H1 (cell line): ENCODE measurements around the gene LRBA. TPM values are rescaled to one million over a fixed set of nuclear protein-coding genes. Genes with fewer than 3 reads are reported as not detected.

Experiments used
- CTCF ChIA-PET: fragments of 300-600 bp; sonication (Branson Sonifier 250); formaldehyde crosslinking; loops from one replicate; lab custom pipeline; 2021; ENCODE audit not compliant: partially characterized antibody; lab: Charles Lee
- POLR2A ChIA-PET: fragments of 300-600 bp; sonication (Branson Sonifier 250); formaldehyde crosslinking; loops from one replicate; lab custom pipeline; 2021; ENCODE audit warnings: inconsistent platforms; ENCODE audit not compliant: partially characterized antibody; lab: Charles Lee
- DNase-seq, 2 experiments: peaks; one replicate each; pipeline versions ENCODE4 v3.0.0 to v3.0.0-alpha.2; 2010 to 2022; ENCODE audit warnings: low spot score in 2 of 2, low read depth in 1 of 2, mixed read lengths in 1 of 2
- FAIRE-seq: peaks from 2 replicates; lab custom pipeline; 2011; peaks lifted over from hg19 to GRCh38; lab: Jason Lieb, UNC
- H2AFZ ChIP-seq: 2 replicates; pipeline ENCODE4 v1.8.1; 2012; ENCODE audit warnings: low read length, inconsistent platforms
- H2AK5ac ChIP-seq: 2 replicates; pipeline ENCODE4 v1.6.1; 2013; ENCODE audit warnings: low read depth, low read length
- H2BK120ac ChIP-seq: replicated peaks from 2 replicates; pipeline ENCODE3; 2013; ENCODE audit warnings: low read depth, low read length, inconsistent platforms
- H2BK12ac ChIP-seq: 2 replicates; pipeline ENCODE4 v1.6.1; 2013; ENCODE audit warnings: low read depth, low read length
- H2BK15ac ChIP-seq: 2 replicates; pipeline ENCODE4 v1.6.1; 2013; ENCODE audit warnings: low read length
- H2BK20ac ChIP-seq: 2 replicates; pipeline ENCODE4 v1.6.1; 2013; ENCODE audit warnings: low read length
- H2BK5ac ChIP-seq: 2 replicates; pipeline ENCODE4 v1.6.1; 2013; ENCODE audit warnings: low read depth, low read length
- H3K14ac ChIP-seq: 2 replicates; pipeline ENCODE4 v1.6.1; 2013; ENCODE audit warnings: inconsistent platforms; ENCODE audit not compliant: insufficient read length
- H3K18ac ChIP-seq: 2 replicates; pipeline ENCODE4 v1.6.1; 2013; ENCODE audit warnings: low read length; ENCODE audit errors: extremely low read depth
- H3K23ac ChIP-seq: 2 replicates; pipeline ENCODE4 v1.6.1; 2013; ENCODE audit warnings: inconsistent platforms; ENCODE audit not compliant: insufficient read length
- H3K23me2 ChIP-seq: 2 replicates; pipeline ENCODE4 v1.6.1; 2013; ENCODE audit warnings: low read depth, low read length
- H3K27ac ChIP-seq: 2 replicates; pipeline ENCODE4 v1.6.1; 2011; ENCODE audit warnings: low read depth, low read length, inconsistent platforms
- H3K27me3 ChIP-seq, 4 experiments: replicated peaks in 1 of 4; 1 replicate in 1 of 4; 2 replicates in 3 of 4; pipeline versions ENCODE4 v1.6.1 to v1.8.1; 2011 to 2013; ENCODE audit warnings: low read length in 3 of 4, mild to moderate bottlenecking in 3 of 4, inconsistent platforms in 2 of 4, mixed read lengths in 2 of 4, moderate library complexity in 1 of 4; ENCODE audit not compliant: control insufficient read depth in 3 of 4, insufficient read depth in 3 of 4; ENCODE audit errors: extremely low read depth in 1 of 4
- H3K36me3 ChIP-seq, 4 experiments: 2 replicates each; pipeline versions ENCODE4 v1.6.1 to v1.8.1; 2011 to 2013; ENCODE audit warnings: mild to moderate bottlenecking in 4 of 4, low read length in 3 of 4, moderate library complexity in 2 of 4, control low read depth in 1 of 4, inconsistent platforms in 1 of 4; ENCODE audit not compliant: insufficient read depth in 4 of 4, control insufficient read depth in 2 of 4
- H3K4ac ChIP-seq: replicated peaks from 2 replicates; pipeline ENCODE3; 2013; ENCODE audit warnings: low read length, low read depth, mixed read lengths, inconsistent platforms; ENCODE audit not compliant: insufficient read length
- H3K4me1 ChIP-seq, 4 experiments: replicated peaks in 1 of 4; 1 replicate in 1 of 4; 2 replicates in 3 of 4; pipeline versions ENCODE4 v1.6.1 to v1.8.1; 2011 to 2013; ENCODE audit warnings: low read length in 3 of 4, inconsistent platforms in 2 of 4, mixed read lengths in 1 of 4; ENCODE audit not compliant: insufficient read depth in 4 of 4, control insufficient read depth in 3 of 4
- H3K4me2 ChIP-seq, 2 experiments: 2 replicates each; pipeline versions ENCODE4 v1.6.1 to v1.8.1; 2011 to 2013; ENCODE audit warnings: low read depth in 2 of 2, low read length in 2 of 2, control low read depth in 1 of 2, inconsistent platforms in 1 of 2, mild to moderate bottlenecking in 1 of 2; ENCODE audit not compliant: insufficient read depth in 1 of 2
- H3K4me3 ChIP-seq, 4 experiments: fragments of 200-600, 300-600 bp in 1 of 4; sonication (generic), shearing (Covaris generic), sonication (Bioruptor Twin) in 1 of 4; 2 replicates each; pipeline versions ENCODE4 v1.5.1 to v1.8.1; 2011 to 2016; ENCODE audit warnings: low read length in 4 of 4, low read depth in 3 of 4, control low read depth in 2 of 4, inconsistent platforms in 2 of 4, mild to moderate bottlenecking in 2 of 4, mixed read lengths in 1 of 4, moderate library complexity in 1 of 4; ENCODE audit not compliant: insufficient read depth in 2 of 4; ENCODE audit errors: extremely low read depth in 1 of 4
- H3K56ac ChIP-seq: replicated peaks from 2 replicates; pipeline ENCODE3; 2013; ENCODE audit warnings: low read depth, mild to moderate bottlenecking, mixed read lengths, low read length, inconsistent platforms; ENCODE audit not compliant: insufficient read length
- H3K79me1 ChIP-seq: 2 replicates; pipeline ENCODE4 v1.6.1; 2013; ENCODE audit warnings: low read depth, low read length, control low read depth
- H3K79me2 ChIP-seq, 2 experiments: 2 replicates each; pipeline versions ENCODE4 v1.6.1 to v1.8.1; 2012 to 2013; ENCODE audit warnings: low read length in 2 of 2, mild to moderate bottlenecking in 2 of 2, inconsistent platforms in 1 of 2; ENCODE audit not compliant: insufficient read depth in 2 of 2, control insufficient read depth in 1 of 2
- H3K9ac ChIP-seq, 4 experiments: replicated peaks in 1 of 4; 1 replicate in 1 of 4; 2 replicates in 3 of 4; pipeline versions ENCODE4 v1.6.1 to v1.8.1; 2011 to 2013; ENCODE audit warnings: low read depth in 3 of 4, low read length in 3 of 4, control low read depth in 2 of 4, mild to moderate bottlenecking in 2 of 4, moderate library complexity in 2 of 4, inconsistent platforms in 1 of 4; ENCODE audit errors: extremely low read depth in 1 of 4
- H3K9me3 ChIP-seq, 2 experiments: 2 replicates each; pipeline versions ENCODE4 v1.6.1 to v1.8.1; 2012 to 2013; ENCODE audit warnings: mild to moderate bottlenecking in 2 of 2, moderate library complexity in 2 of 2, control low read depth in 1 of 2, inconsistent platforms in 1 of 2, low read depth in 1 of 2, low read length in 1 of 2, mixed read lengths in 1 of 2; ENCODE audit not compliant: insufficient read depth in 2 of 2
- H4K20me1 ChIP-seq, 2 experiments: replicated peaks in 1 of 2; 2 replicates each; pipeline versions ENCODE3 to v1.8.1; 2011 to 2013; ENCODE audit warnings: inconsistent platforms in 2 of 2, low read length in 2 of 2, mild to moderate bottlenecking in 1 of 2; ENCODE audit not compliant: insufficient read depth in 2 of 2, control insufficient read depth in 1 of 2
- H4K5ac ChIP-seq: 2 replicates; pipeline ENCODE4 v1.6.1; 2013; ENCODE audit warnings: low read length, low read depth, mixed read lengths, inconsistent platforms; ENCODE audit not compliant: insufficient read length
- H4K8ac ChIP-seq: 2 replicates; pipeline ENCODE4 v1.8.0; 2013; ENCODE audit warnings: mild to moderate bottlenecking, moderate library complexity, low read length, inconsistent platforms; ENCODE audit not compliant: insufficient read depth; ENCODE audit errors: extremely low read depth
- H4K91ac ChIP-seq: replicated peaks from 2 replicates; pipeline ENCODE3; 2013; ENCODE audit warnings: low read length, mixed read lengths, inconsistent platforms; ENCODE audit not compliant: insufficient read length
- BRCA1 ChIP-seq: IDR thresholded peaks from 2 replicates; pipeline ENCODE4 v1.6.1; 2012; ENCODE audit warnings: low read depth, low read length, improper control_type of control experiment
- GTF2F1 ChIP-seq: IDR thresholded peaks from 2 replicates; pipeline ENCODE4 v1.6.1; 2012; ENCODE audit warnings: low read depth, low read length, improper control_type of control experiment, borderline replicate concordance
- HDAC2 ChIP-seq, 2 experiments: fragments of 300-600 bp in 1 of 2; sonication (generic) in 1 of 2; IDR thresholded peaks; 2 replicates each; pipeline ENCODE4 v1.6.1; 2011 to 2012; ENCODE audit warnings: low read depth in 2 of 2, low read length in 2 of 2, mild to moderate bottlenecking in 2 of 2, moderate library complexity in 2 of 2, borderline replicate concordance in 1 of 2, inconsistent platforms in 1 of 2
- HDAC6 ChIP-seq: IDR thresholded peaks from one replicate; pipeline ENCODE4 v1.7.1; 2012; ENCODE audit warnings: low read depth, mild to moderate bottlenecking, inconsistent platforms, low read length, moderate library complexity
- JUND ChIP-seq: IDR thresholded peaks from 2 replicates; pipeline ENCODE4 v1.6.1; 2011; ENCODE audit warnings: mild to moderate bottlenecking, improper control_type of control experiment, low read length
- KDM1A ChIP-seq: fragments of 200-600, 300-600 bp; sonication (generic); IDR thresholded peaks from 2 replicates; pipeline ENCODE4 v1.7.1; 2016; ENCODE audit warnings: mild to moderate bottlenecking, low read length, borderline replicate concordance
- KDM4A ChIP-seq: IDR thresholded peaks from one replicate; pipeline ENCODE4 v1.7.1; 2012; ENCODE audit warnings: low read depth, mild to moderate bottlenecking, moderate library complexity, low read length, inconsistent platforms; ENCODE audit not compliant: severe bottlenecking
- KDM5A ChIP-seq: fragments of 200-600 bp; IDR thresholded peaks from 2 replicates; pipeline ENCODE4 v1.7.1; 2012; ENCODE audit warnings: mild to moderate bottlenecking, low read length, inconsistent platforms, mixed read lengths
- RBBP5 ChIP-seq: IDR thresholded peaks from 2 replicates; pipeline ENCODE4 v1.7.1; 2012; ENCODE audit warnings: low read depth, mild to moderate bottlenecking, inconsistent platforms, low read length, moderate library complexity, borderline replicate concordance
- RFX5 ChIP-seq: IDR thresholded peaks from 2 replicates; pipeline ENCODE4 v1.6.1; 2011; ENCODE audit warnings: low read depth, low read length, improper control_type of control experiment, borderline replicate concordance
- RNF2 ChIP-seq: fragments of 200-900, 300-1000 bp; sonication (generic); IDR thresholded peaks from 2 replicates; pipeline ENCODE4 v1.7.1; 2016; ENCODE audit warnings: borderline replicate concordance, low read depth, mild to moderate bottlenecking, antibody characterized with exemption, low read length; ENCODE audit not compliant: poor library complexity, severe bottlenecking; ENCODE audit errors: missing control alignments
- SIX5 ChIP-seq: IDR thresholded peaks from 2 replicates; pipeline ENCODE4 v1.6.1; 2011; ENCODE audit warnings: mild to moderate bottlenecking, low read depth, low read length
- SP2 ChIP-seq: IDR thresholded peaks from 2 replicates; pipeline ENCODE4 v1.6.1; 2012; ENCODE audit warnings: mild to moderate bottlenecking, low read length, inconsistent platforms
- SP4 ChIP-seq: IDR thresholded peaks from 2 replicates; pipeline ENCODE4 v1.6.1; 2012; ENCODE audit warnings: low read length, inconsistent platforms
- TAF1 ChIP-seq: IDR thresholded peaks from 2 replicates; pipeline ENCODE4 v1.6.1; 2011; ENCODE audit warnings: mild to moderate bottlenecking, low read depth, low read length
- TEAD4 ChIP-seq: IDR thresholded peaks from 2 replicates; pipeline ENCODE4 v1.6.1; 2012; ENCODE audit warnings: low read depth, low read length, inconsistent platforms, mixed read lengths
- WGBS, 2 experiments: shearing (Covaris generic) in 1 of 2; methylation state at CpG; one replicate each; pipeline versions ENCODE4 v1.1.6 to v1.1.7; 2013 to 2015; ENCODE audit warnings: low lambda C conversion rate in 2 of 2, mixed read lengths in 2 of 2, inconsistent platforms in 1 of 2, low coverage in 1 of 2, missing lambda C conversion rate in 1 of 2; ENCODE audit not compliant: insufficient replicate concordance in 2 of 2, insufficient coverage in 1 of 2, insufficient read length in 1 of 2; ENCODE audit errors: extremely low coverage in 1 of 2, missing lambda C conversion rate in 1 of 2; 5-methylcytosine and 5-hydroxymethylcytosine counted together
- polyA plus RNA-seq, 7 experiments: library from polyadenylated mRNA; depleted of rRNA in 3 of 7; stranded (reverse) in 5 of 7; unstranded in 2 of 7; fragments of >200 nt in 5 of 7; fragments of 200-250 nt in 2 of 7; gene quantifications; 1 replicate in 5 of 7; 2 replicates in 1 of 7; 4 replicates in 1 of 7; pipeline versions ENCODE4 v1.2.1 to v1.2.3, GENCODE V29; 2011 to 2013; ENCODE audit warnings: missing spikeins in 2 of 7, mixed read lengths in 2 of 7
- total RNA-seq: library from RNA; stranded (reverse); fragmentation: NEBNext Ultra II Directional; extraction: Animal tissue kit (Norgen Biotek cat#: 25700); gene quantifications from 2 replicates; pipeline ENCODE4 v1.2.1, GENCODE V29; 2021

LRBA gene
- total and polyA plus RNA-seq, 2 of the 8 experiments (the other 6 are each of a cell fraction or from before 2014, with no cell fraction given), result 54.6 to 83.2 TPM

- H3K4me2 ChIP-seq, result no peak overlapping the region
- no peak overlapping the region for H2BK12ac ChIP-seq
- FAIRE-seq (no peak), DNase-seq (no peak)
- H2AK5ac ChIP-seq, result no peak overlapping the region
- ChIA-PET CTCF (no interaction called here), POLR2A (no interaction called here)
- H3K36me3 ChIP-seq, result no peaks in the 10 kb centered on the region
- no peak overlapping the region for H4K91ac ChIP-seq
- no peaks in the 10 kb centered on the region for H3K9me3 ChIP-seq
- no peak overlapping the region for H3K4me3 ChIP-seq
- no peak overlapping the region for H3K14ac ChIP-seq
- WGBS, 2 experiments, result 67% methylated on average over 1 of the region's 1 CpG; no CpG with 5 or more reads in 1 of the 2 experiments
- no peak overlapping the region for H3K4ac ChIP-seq
- no peak overlapping the region for H2AFZ ChIP-seq
- H3K27me3 ChIP-seq, result no peaks in the 10 kb centered on the region
- no peak overlapping the region for H3K18ac ChIP-seq
- no peak overlapping the region for H2BK15ac ChIP-seq
- H3K27ac ChIP-seq, result no peak overlapping the region
- H2BK120ac ChIP-seq, result no peak overlapping the region
- no peak overlapping the region for H3K23ac ChIP-seq
- H3K9ac ChIP-seq, result no peak overlapping the region
- H3K4me1 ChIP-seq, result no peaks in the 10 kb centered on the region
- H3K56ac ChIP-seq, result no peak overlapping the region
- no peaks in the 10 kb centered on the region for H4K20me1 ChIP-seq
- H4K8ac ChIP-seq, result no peak overlapping the region
- no peaks in the 10 kb centered on the region for H3K23me2 ChIP-seq
- H4K5ac ChIP-seq, result no peak overlapping the region
- H2BK5ac ChIP-seq, result no peak overlapping the region
- no peaks in the 10 kb centered on the region for H3K79me1 ChIP-seq
- H3K79me2 ChIP-seq, result no peaks in the 10 kb centered on the region
- no peak overlapping the region for H2BK20ac ChIP-seq
- TF ChIP-seq RBBP5, result no peak
- TF ChIP-seq KDM4A, result no peak
- no peak for TF ChIP-seq KDM1A
- TF ChIP-seq TEAD4, result no peak
- TF ChIP-seq BRCA1, result no peak
- no peak for TF ChIP-seq HDAC2 (IDR thresholded peaks at IDR 0.05; ENCODE audit: borderline replicate concordance in 1 of 2, low read depth in 2 of 2, low read length in 2 of 2)
- no peak for TF ChIP-seq RNF2
- TF ChIP-seq KDM5A, result no peak
- TF ChIP-seq SIX5, result no peak
- TF ChIP-seq SP4, result no peak
- no peak for TF ChIP-seq GTF2F1
- no peak for TF ChIP-seq JUND
- no peak for TF ChIP-seq TAF1
- TF ChIP-seq SP2, result no peak
- no peak for TF ChIP-seq RFX5
- TF ChIP-seq HDAC6, result no peak
Observed at GRCh38 chr4:150859453-150859852, 155.6 kb downstream of the LRBA start.
